LNCaP clone FGC (cell line): ENCODE results near the gene LTB.

ENCODE experiments used
- DNase-seq: peaks from one replicate; pipeline ENCODE4 v3.0.0-alpha.2; 2011; ENCODE audit warnings: low read depth
- H3K4me3 ChIP-seq: 2 replicates; pipeline ENCODE4 v1.5.1; 2011; ENCODE audit warnings: mild to moderate bottlenecking, low read depth, low read length, control low read depth
- CTCF ChIP-seq: IDR thresholded peaks from 2 replicates; pipeline ENCODE4 v1.5.1; 2012; ENCODE audit warnings: mild to moderate bottlenecking; ENCODE audit not compliant: control insufficient read depth, insufficient read depth; ENCODE audit errors: extremely low read depth

The LTB gene

GRCh38 chr6:31575952-31576685, 6.1 kb downstream of the LTB start:
- no peak overlapping the region for H3K4me3 ChIP-seq
- DNase-seq = no peak
- no peak for TF ChIP-seq CTCF

DNA sequence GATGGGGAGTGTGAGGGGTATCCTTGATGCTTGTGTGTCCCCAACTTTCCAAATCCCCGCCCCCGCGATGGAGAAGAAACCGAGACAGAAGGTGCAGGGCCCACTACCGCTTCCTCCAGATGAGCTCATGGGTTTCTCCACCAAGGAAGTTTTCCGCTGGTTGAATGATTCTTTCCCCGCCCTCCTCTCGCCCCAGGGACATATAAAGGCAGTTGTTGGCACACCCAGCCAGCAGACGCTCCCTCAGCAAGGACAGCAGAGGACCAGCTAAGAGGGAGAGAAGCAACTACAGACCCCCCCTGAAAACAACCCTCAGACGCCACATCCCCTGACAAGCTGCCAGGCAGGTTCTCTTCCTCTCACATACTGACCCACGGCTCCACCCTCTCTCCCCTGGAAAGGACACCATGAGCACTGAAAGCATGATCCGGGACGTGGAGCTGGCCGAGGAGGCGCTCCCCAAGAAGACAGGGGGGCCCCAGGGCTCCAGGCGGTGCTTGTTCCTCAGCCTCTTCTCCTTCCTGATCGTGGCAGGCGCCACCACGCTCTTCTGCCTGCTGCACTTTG, 6.8 kb downstream of the LTB start, which contains the start of gene TNF:
TNF (plus strand) TSS at position 231 of the 567 bp plus-strand sequence; CDS start at position 408, 177 bp downstream.
- no peak for TF ChIP-seq CTCF
- no peak within 1 kb of the TSS for H3K4me3 ChIP-seq
- DNase-seq = no peak

DNA sequence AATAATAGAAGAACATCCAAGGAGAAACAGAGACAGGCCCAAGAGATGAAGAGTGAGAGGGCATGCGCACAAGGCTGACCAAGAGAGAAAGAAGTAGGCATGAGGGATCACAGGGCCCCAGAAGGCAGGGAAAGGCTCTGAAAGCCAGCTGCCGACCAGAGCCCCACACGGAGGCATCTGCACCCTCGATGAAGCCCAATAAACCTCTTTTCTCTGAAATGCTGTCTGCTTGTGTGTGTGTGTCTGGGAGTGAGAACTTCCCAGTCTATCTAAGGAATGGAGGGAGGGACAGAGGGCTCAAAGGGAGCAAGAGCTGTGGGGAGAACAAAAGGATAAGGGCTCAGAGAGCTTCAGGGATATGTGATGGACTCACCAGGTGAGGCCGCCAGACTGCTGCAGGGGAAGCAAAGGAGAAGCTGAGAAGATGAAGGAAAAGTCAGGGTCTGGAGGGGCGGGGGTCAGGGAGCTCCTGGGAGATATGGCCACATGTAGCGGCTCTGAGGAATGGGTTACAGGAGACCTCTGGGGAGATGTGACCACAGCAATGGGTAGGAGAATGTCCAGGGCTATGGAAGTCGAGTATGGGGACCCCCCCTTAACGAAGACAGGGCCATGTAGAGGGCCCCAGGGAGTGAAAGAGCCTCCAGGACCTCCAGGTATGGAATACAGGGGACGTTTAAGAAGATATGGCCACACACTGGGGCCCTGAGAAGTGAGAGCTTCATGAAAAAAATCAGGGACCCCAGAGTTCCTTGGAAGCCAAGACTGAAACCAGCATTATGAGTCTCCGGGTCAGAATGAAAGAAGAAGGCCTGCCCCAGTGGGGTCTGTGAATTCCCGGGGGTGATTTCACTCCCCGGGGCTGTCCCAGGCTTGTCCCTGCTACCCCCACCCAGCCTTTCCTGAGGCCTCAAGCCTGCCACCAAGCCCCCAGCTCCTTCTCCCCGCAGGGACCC, 7.8 kb downstream of the LTB start:
- no peak overlapping the region for H3K4me3 ChIP-seq
- DNase-seq = no peak
- no peak for TF ChIP-seq CTCF

GRCh38 chr6:31573239-31574105, 8.8 kb downstream of the LTB start:
- TF ChIP-seq CTCF = no peak
- no peak overlapping the region for H3K4me3 ChIP-seq
- no peak for DNase-seq

DNA sequence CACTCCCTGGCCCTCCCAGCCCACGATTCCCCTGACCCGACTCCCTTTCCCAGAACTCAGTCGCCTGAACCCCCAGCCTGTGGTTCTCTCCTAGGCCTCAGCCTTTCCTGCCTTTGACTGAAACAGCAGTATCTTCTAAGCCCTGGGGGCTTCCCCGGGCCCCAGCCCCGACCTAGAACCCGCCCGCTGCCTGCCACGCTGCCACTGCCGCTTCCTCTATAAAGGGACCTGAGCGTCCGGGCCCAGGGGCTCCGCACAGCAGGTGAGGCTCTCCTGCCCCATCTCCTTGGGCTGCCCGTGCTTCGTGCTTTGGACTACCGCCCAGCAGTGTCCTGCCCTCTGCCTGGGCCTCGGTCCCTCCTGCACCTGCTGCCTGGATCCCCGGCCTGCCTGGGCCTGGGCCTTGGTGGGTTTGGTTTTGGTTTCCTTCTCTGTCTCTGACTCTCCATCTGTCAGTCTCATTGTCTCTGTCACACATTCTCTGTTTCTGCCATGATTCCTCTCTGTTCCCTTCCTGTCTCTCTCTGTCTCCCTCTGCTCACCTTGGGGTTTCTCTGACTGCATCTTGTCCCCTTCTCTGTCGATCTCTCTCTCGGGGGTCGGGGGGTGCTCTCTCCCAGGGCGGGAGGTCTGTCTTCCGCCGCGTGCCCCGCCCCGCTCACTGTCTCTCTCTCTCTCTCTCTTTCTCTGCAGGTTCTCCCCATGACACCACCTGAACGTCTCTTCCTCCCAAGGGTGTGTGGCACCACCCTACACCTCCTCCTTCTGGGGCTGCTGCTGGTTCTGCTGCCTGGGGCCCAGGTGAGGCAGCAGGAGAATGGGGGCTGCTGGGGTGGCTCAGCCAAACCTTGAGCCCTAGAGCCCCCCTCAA, 9.9 kb downstream of the LTB start, which contains the start of gene LTA:
LTA (plus strand) TSS at position 249 of the 871 bp plus-strand sequence; CDS start at position 703, 454 bp downstream.
- no peak within 1 kb of the TSS for H3K4me3 ChIP-seq
- DNase-seq = no peak
- TF ChIP-seq CTCF = no peak
